Measurements from ENCODE around the gene MRPL48.

MRPL48 gene

GRCh38 chr11:73753938-73754337 is 33.7 kb upstream of the MRPL48 start:
- no peak for TF ChIP-seq REST (IDR thresholded peaks at IDR 0.05; ENCODE audit: insufficient read depth in 1 of 2, low read depth in 2 of 2, low read length in 2 of 2)

- TF ChIP-seq POLR2AphosphoS5 (IDR thresholded peaks at IDR 0.05; ENCODE audit: low read depth, low read length), result no peak
- TF ChIP-seq SIN3A (IDR thresholded peaks at IDR 0.05; ENCODE audit: borderline replicate concordance, insufficient read depth, low read length), result no peak
- no peak for TF ChIP-seq REST (IDR thresholded peaks at IDR 0.05; ENCODE audit: insufficient read depth in 1 of 2, low read depth in 2 of 2, low read length in 2 of 2)
- no peak for TF ChIP-seq TAF1 (IDR thresholded peaks at IDR 0.05; ENCODE audit: borderline replicate concordance, insufficient read depth, low read length)
- no peak for TF ChIP-seq FOXP2 (optimal IDR thresholded peaks at IDR 0.05; ENCODE audit: borderline replicate concordance, extremely low read depth, extremely low read length, insufficient read depth)
Observed at GRCh38 chr11:73755670-73756069, 32.0 kb upstream of the MRPL48 start.

- TF ChIP-seq POLR2AphosphoS5 (IDR thresholded peaks at IDR 0.05; ENCODE audit: low read depth, low read length) (no peak), REST (IDR thresholded peaks at IDR 0.05; ENCODE audit: insufficient read depth in 1 of 2, low read depth in 2 of 2, low read length in 2 of 2) (no peak), FOXP2 (optimal IDR thresholded peaks at IDR 0.05; ENCODE audit: borderline replicate concordance, extremely low read depth, extremely low read length, insufficient read depth) (no peak), TAF1 (IDR thresholded peaks at IDR 0.05; ENCODE audit: borderline replicate concordance, insufficient read depth, low read length) (no peak), SIN3A (IDR thresholded peaks at IDR 0.05; ENCODE audit: borderline replicate concordance, insufficient read depth, low read length) (no peak)
Observed at GRCh38 chr11:73757598-73757997, 30.1 kb upstream of the MRPL48 start.

DNA sequence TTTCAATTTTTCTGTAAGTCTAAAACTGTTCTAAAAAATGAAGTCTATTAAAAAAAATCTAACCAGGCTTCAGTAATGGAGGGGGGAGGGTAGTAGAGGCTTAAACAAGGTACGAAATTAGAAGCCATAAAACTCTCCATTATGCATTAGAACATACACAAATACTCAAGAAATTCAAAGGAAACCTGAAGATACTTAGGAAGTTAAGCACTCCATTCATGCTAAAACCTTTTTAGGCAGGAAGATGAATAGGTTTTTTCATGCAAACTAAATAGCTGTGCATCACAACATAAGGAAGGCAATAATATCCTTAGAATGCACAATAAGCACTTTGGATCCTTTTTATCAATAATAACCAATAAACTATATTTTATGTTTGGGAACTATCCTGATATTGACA is 29.2 kb upstream of the MRPL48 start:
- TF ChIP-seq POLR2AphosphoS5 (IDR thresholded peaks at IDR 0.05; ENCODE audit: low read depth, low read length), result no peak
- TF ChIP-seq FOXP2 (optimal IDR thresholded peaks at IDR 0.05; ENCODE audit: borderline replicate concordance, extremely low read depth, extremely low read length, insufficient read depth), result no peak
- no peak for TF ChIP-seq TAF1 (IDR thresholded peaks at IDR 0.05; ENCODE audit: borderline replicate concordance, insufficient read depth, low read length)
- TF ChIP-seq SIN3A (IDR thresholded peaks at IDR 0.05; ENCODE audit: borderline replicate concordance, insufficient read depth, low read length), result no peak
- no peak for TF ChIP-seq REST (IDR thresholded peaks at IDR 0.05; ENCODE audit: insufficient read depth in 1 of 2, low read depth in 2 of 2, low read length in 2 of 2)

- TF ChIP-seq POLR2AphosphoS5 (IDR thresholded peaks at IDR 0.05; ENCODE audit: low read depth, low read length), result no peak
- no peak for TF ChIP-seq TAF1 (IDR thresholded peaks at IDR 0.05; ENCODE audit: borderline replicate concordance, insufficient read depth, low read length)
- TF ChIP-seq FOXP2 (optimal IDR thresholded peaks at IDR 0.05; ENCODE audit: borderline replicate concordance, extremely low read depth, extremely low read length, insufficient read depth), result no peak
- TF ChIP-seq REST (IDR thresholded peaks at IDR 0.05; ENCODE audit: insufficient read depth in 1 of 2, low read depth in 2 of 2, low read length in 2 of 2), result no peak
- TF ChIP-seq SIN3A (IDR thresholded peaks at IDR 0.05; ENCODE audit: borderline replicate concordance, insufficient read depth, low read length), result no peak
Observed at GRCh38 chr11:73759610-73760134, 28.0 kb upstream of the MRPL48 start.

Data from PFSK-1 (cell line).